ENCODE measurements around the gene WDR46. TPM values are rescaled to one million over a fixed set of nuclear protein-coding genes. Genes with fewer than 3 reads are reported as not detected.

Gene WDR46
- total and polyA plus RNA-seq, 2 of the 13 experiments (the other 11 are each of a cell fraction or from before 2014, with no cell fraction given): 47.4 to 105 TPM

GRCh38 chr6:33312361-33313104 is 23.5 kb upstream of the WDR46 start (continued):
- TF ChIP-seq ATM (IDR thresholded peaks at IDR 0.05; ENCODE audit: borderline replicate concordance): no peak
- TF ChIP-seq ISL2 (CRISPR knock-in tag; IDR thresholded peaks at IDR 0.05): no peak
- TF ChIP-seq ZBTB43 (CRISPR knock-in tag; conservative IDR thresholded peaks at IDR 0.05): no peak
- peak in 1 of 2 experiments; percentile 42; a peak in 1 of 4 replicates for TF ChIP-seq ATF4 (CRISPR knock-in tag; IDR thresholded peaks at IDR 0.05)
- no peak for TF ChIP-seq PCBP2 (optimal IDR thresholded peaks at IDR 0.05; ENCODE audit: low read depth, low read length, poor library complexity, severe bottlenecking)
- TF ChIP-seq ZNF138 (CRISPR knock-in tag; IDR thresholded peaks at IDR 0.05; ENCODE audit: low read depth): 0 out of 2 replicates have a peak, but pooled peaks have one; percentile 68
- no peak for TF ChIP-seq ZNF709 (CRISPR knock-in tag; IDR thresholded peaks at IDR 0.05)
- no peak for TF ChIP-seq SMARCC2 (IDR thresholded peaks at IDR 0.05)
- TF ChIP-seq ZNF17 (CRISPR knock-in tag; IDR thresholded peaks at IDR 0.05): no peak
- TF ChIP-seq ZNF724P (CRISPR knock-in tag; IDR thresholded peaks at IDR 0.05; ENCODE audit: borderline replicate concordance): no peak
- TF ChIP-seq ZNF337 (CRISPR knock-in tag; IDR thresholded peaks at IDR 0.05; ENCODE audit: borderline replicate concordance, low read depth): no peak
- TF ChIP-seq GTF2F1 (IDR thresholded peaks at IDR 0.05; ENCODE audit: low read length): no peak
- peak; percentile 44; the same call in 1 of the 2 replicates for TF ChIP-seq ZNF501 (CRISPR knock-in tag; IDR thresholded peaks at IDR 0.05)
- no peak; the same call in 1 of the 2 replicates for TF ChIP-seq ZNF281 (CRISPR knock-in tag; IDR thresholded peaks at IDR 0.05; ENCODE audit: borderline replicate concordance)
- no peak for TF ChIP-seq FOXO4 (CRISPR knock-in tag; conservative IDR thresholded peaks at IDR 0.05)
- TF ChIP-seq ZFP36L1 (CRISPR knock-in tag; IDR thresholded peaks at IDR 0.05): 0 out of 2 replicates have a peak, but pooled peaks have one; percentile 26
- 0 out of 2 replicates have a peak, but pooled peaks have one; percentile 30 for TF ChIP-seq ZNF264 (CRISPR knock-in tag; IDR thresholded peaks at IDR 0.05)
- no peak for TF ChIP-seq REST (IDR thresholded peaks at IDR 0.05; ENCODE audit: borderline replicate concordance in 1 of 2, low read depth in 1 of 2, low read length in 2 of 2)
